GM12873 (cell line): ENCODE data around the gene MORN1.

Experiments used
- TF ChIP-seq, protein P1 (sequence below): IDR thresholded peaks from 2 replicates; pipeline ENCODE4 v1.5.1; 2012; ENCODE audit warnings: low read depth, mild to moderate bottlenecking, moderate library complexity, low read length, control low read depth; ENCODE audit not compliant: insufficient read depth; ENCODE audit errors: missing control alignments

MORN1 gene

DNA sequence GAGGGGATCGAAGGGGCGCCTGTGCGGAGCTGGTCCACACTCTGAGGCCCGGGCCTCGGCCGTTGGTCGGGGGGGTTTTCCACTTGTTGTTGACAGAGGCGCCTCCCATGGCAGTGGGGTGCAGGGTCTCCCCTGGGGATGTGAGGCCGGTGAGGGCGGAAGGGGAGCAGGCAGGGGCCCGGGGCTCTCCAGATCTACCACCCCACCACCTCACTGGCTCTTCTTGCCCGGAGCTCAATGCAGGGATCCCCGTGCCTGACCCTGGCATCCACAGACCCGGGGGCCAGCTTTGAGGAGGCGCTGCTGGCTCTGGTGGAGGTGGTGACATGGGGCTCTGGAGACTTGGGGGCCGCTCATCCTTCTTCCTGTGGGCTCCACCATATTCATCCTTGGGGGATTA is 28.1 kb upstream of the MORN1 start:
- TF ChIP-seq, protein P1, sequence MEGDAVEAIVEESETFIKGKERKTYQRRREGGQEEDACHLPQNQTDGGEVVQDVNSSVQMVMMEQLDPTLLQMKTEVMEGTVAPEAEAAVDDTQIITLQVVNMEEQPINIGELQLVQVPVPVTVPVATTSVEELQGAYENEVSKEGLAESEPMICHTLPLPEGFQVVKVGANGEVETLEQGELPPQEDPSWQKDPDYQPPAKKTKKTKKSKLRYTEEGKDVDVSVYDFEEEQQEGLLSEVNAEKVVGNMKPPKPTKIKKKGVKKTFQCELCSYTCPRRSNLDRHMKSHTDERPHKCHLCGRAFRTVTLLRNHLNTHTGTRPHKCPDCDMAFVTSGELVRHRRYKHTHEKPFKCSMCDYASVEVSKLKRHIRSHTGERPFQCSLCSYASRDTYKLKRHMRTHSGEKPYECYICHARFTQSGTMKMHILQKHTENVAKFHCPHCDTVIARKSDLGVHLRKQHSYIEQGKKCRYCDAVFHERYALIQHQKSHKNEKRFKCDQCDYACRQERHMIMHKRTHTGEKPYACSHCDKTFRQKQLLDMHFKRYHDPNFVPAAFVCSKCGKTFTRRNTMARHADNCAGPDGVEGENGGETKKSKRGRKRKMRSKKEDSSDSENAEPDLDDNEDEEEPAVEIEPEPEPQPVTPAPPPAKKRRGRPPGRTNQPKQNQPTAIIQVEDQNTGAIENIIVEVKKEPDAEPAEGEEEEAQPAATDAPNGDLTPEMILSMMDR = no peak

DNA sequence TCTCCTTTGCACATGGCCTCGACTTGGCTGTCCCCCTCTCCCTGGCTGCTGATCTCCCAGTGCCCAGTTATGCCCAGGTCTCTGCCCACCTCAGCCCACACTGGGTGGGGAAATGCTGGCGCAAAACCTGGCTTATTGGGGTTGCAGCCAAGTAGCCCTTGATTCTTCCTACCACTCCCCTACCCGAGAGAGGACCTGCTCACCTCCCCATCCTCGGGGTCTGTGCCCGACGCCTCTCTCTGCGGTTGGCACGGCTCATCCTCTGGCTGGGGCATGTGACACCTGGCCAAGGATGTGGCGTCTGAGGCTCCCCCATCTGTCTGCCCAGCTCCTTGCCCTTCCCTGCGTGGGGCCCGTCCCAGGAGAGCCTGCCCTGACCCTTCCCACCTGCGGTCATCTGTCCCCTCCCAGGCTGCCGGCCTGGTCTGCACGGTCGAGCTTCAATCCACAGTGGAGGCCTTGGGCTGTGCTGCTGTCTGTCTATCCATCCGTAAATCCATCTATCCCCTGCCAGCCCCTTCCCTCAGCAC is 27.5 kb upstream of the MORN1 start:
- TF ChIP-seq, protein P1 = no peak

DNA sequence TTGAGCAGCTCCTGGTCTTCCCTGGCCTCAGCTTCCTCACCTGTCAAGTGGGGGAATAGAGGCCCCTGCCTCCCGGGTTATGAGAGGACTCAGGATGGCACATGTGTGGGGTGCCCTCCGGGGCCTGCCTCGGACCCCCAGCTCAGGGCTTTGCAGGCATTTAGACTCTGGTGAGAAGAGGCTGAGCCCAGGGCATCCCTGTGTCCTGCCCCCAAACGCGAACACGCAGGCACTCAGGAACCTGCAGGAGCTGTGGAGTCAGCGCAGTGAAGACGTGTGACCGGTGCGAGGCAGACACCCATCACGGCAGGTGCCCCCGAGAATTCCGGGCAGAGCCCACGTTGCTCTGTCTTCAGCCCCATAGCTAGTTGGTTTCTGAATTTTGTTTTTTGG is 26.5 kb upstream of the MORN1 start:
- TF ChIP-seq, protein P1 = no peak

DNA sequence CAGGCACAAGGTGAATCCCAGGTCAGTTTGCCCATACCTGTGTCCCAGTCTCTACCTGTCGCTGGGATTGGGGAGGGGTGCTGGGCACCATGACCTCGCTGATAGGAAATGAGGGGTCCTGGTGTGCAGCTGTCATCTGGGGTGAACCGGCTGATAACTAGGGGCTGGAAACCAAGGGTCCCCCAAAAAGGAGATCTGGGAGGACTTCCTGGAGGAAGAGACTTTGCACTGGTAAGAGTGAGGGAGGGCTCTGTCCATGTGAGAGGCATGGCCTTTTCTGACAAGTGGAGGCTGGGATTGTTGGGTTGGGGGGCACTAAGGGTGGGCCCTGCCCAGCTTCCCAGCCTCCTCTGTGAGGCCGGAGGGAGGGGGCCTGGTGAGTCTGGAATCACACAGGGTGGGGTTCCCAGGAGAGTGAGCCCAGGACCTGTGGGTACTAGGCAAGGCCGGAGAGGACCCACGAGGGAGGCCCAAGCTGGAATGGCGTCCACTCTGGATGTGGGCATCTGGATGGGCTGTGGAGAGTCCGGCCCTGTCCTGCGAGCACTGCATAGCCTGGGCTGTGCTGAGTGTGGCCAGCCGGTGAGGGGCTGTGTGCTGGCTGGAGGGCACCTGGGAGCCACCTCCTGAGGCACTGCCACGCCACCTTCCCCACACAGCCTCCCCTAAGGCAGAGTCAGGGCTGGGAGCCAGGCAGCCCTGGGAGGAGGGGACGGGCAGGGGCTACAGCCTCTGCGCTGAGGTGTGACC is 25.9 kb upstream of the MORN1 start:
- TF ChIP-seq, protein P1 = no peak

DNA sequence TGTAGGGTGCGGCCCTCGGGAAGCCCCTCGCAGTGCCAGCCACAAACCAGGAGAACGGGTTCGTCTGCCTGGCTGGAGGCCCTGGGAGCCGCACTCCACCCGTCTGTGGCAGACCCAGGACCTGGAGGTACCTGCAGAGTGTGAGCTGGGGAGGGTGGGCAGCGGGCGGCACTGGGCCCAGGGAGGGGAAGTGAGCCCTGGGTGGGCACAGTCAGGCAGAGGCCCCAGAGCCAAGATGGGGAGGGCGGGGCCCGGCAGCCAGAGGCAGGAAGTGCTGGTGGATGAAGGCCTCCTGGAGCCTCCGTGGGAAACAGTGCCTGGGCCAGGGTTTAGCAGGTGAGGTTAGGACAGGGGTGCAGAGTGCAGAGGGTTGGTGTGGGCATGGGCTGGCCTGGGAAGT is 25.0 kb upstream of the MORN1 start:
- TF ChIP-seq, protein P1 = no peak

DNA sequence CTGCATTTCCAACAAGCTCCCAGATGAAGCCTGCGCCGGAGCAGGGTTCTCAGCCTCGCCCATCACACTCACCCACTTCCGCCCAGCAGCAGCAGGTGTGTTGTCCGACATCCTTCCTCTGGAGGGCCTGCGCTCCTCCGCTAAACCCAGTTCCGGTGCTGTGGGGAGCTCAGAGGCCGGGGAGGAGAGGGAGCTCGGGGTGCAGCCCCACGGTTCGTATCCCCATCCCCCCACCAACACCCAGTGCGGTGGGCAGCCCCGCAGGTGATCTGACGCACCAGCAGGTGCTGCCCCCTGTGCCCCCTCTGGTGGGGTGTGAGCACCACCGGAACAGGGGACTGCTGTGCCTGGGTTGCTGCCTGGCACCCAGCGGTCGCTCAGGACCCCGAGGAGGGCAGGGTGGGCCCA is 24.5 kb upstream of the MORN1 start:
- TF ChIP-seq, protein P1 = peak; percentile 25

DNA sequence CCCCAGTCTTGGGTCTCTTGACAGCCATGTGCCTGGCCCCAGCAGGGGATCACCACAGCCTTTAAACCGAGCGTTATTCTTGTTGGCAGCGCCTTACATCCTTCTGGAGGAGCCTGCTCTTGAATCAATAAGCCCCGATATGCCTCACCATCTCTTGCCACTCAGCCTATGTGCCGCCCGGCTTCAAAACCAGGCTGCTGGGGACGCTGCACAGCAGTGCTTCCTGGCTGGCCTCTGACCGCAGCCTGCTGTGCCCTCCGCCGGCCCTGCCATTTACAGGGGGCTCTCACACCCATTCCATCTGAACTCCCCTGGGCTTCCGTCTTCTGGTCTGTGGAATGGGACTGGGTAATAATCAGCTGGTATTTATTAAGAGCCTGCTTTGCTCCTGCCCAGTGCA is 24.0 kb upstream of the MORN1 start:
- TF ChIP-seq, protein P1 = no peak
